ENCODE results near the gene EOLA2. TPM values are rescaled to one million over a fixed set of nuclear protein-coding genes. Genes with fewer than 3 reads are reported as not detected.

The EOLA2 gene
- total RNA-seq: 18.5 and 19.7 TPM in 2 replicates

DNA sequence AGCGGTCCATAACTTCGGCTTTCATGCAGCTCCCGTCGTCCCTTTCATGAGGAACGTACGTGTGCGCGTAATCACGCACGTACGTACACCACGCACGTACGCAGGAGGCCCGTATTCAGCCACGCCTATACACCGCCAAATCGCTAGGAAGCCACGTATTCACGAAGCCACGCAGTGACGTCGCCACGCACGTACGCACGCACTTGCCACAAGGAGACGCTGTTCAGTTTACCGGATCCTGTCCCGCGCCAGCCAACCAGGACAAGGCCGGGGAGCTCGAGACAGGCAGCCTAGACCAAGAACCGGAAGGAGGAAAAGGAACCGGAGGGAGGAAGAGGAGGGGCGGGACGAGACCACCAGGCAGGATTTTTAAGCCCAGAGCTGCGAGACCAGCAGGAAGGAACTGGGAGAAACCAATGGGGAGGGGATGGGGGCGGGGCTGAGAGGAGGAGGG, at the start of gene EOLA2:
TSS of gene EOLA2 (minus strand) at position 65 of the 454 bp plus-strand sequence. CDS start 4,617 bp downstream, outside the sequence.

GRCh38 chrX:149929400-149929799, 8.9 kb downstream of the EOLA2 start, which contains the start of gene HSFX4:
TSS of gene HSFX4 (plus strand) at chrX:149929573. CDS start at chrX:149929645, 72 bp downstream.

Other genes with a start within 250 kb of the EOLA2 start
- under 0.01 TPM in 1 of 2 replicates, not detected in the other for gene MAGEA11, start 226.4 kb downstream of the EOLA2 start, total RNA-seq
- 0.87 and 2.0 TPM in 2 replicates for gene HSFX1, start 164.4 kb downstream of the EOLA2 start, total RNA-seq
- not detected in 2 replicates for gene MAGEA9, start 156.6 kb downstream of the EOLA2 start, total RNA-seq
- not detected in 2 replicates for gene MAGEA8, start 57.3 kb downstream of the EOLA2 start, total RNA-seq
- not detected in 2 replicates for gene HSFX4, start 8.9 kb downstream of the EOLA2 start, total RNA-seq